ENCODE measurements around the gene STX7. TPM values are rescaled to one million over a fixed set of nuclear protein-coding genes. Genes with fewer than 3 reads are reported as not detected.

The STX7 gene
- polyA plus RNA-seq, 2 of the 4 experiments (the other 2 are of a cell fraction): 19.2 to 29.5 TPM

- CTCF ChIA-PET: no interaction called here
- ATAC-seq (peak in 1 of 2 experiments; percentile 36; a peak in 3 of 6 replicates), DNase-seq (ENCODE audit: low read depth in 1 of 2, low spot score in 1 of 2) (no peak), FAIRE-seq (no peak)
- WGBS (ENCODE audit: missing lambda C conversion rate): 44% methylated on average over 29 of the region's 35 CpGs
- no peak for TF ChIP-seq CEBPB (IDR thresholded peaks at IDR 0.05)
- peak; percentile 21; the same call in 1 of the 2 replicates for TF ChIP-seq RNF2 (IDR thresholded peaks at IDR 0.05; ENCODE audit: borderline replicate concordance, low read depth)
- POLR2A ChIA-PET: no interaction called here
- Histone ChIP-seq H3K27ac (peak overlapping the region; percentile 50 to 81; a peak in 5 of 6 replicates), H3K4me3 (peak overlapping the region; percentile 58), H3K4me1 (peaks cover 11% of the 10 kb centered on the region), H3K4me2 (peak overlapping the region; percentile 66), H3K9me3 (no peaks in the 10 kb centered on the region)
Measured at GRCh38 chr6:132401618-132402285, 111.2 kb downstream of the STX7 start.

GRCh38 chr6:132400883-132401617 is 111.9 kb downstream of the STX7 start, which contains the start of gene MOXD1:
TSS of gene MOXD1 (minus strand) at chr6:132401475. CDS start at chr6:132401426, 49 bp downstream.
- WGBS (ENCODE audit: missing lambda C conversion rate): 27% methylated on average over 2 of the region's 87 CpGs
- ChIA-PET POLR2A (no interaction called here), CTCF (no interaction called here)
- peak within 1 kb of the TSS; percentile 50 to 81; a peak in 5 of 6 replicates for H3K27ac ChIP-seq
- H3K4me2 ChIP-seq: peak within 1 kb of the TSS; percentile 66
- TF ChIP-seq CHD2 (IDR thresholded peaks at IDR 0.05; ENCODE audit: low read length, partially characterized antibody) (no peak), HOXB5 (CRISPR knock-in tag; IDR thresholded peaks at IDR 0.05) (no peak), CEBPB (IDR thresholded peaks at IDR 0.05) (no peak), HDAC2 (IDR thresholded peaks at IDR 0.05) (no peak), SMC3 (IDR thresholded peaks at IDR 0.05) (no peak), HES2 (IDR thresholded peaks at IDR 0.05) (no peak), ZFP36 (IDR thresholded peaks at IDR 0.05; ENCODE audit: borderline replicate concordance, partially characterized antibody) (no peak), EHF (CRISPR knock-in tag; IDR thresholded peaks at IDR 0.05) (no peak), BHLHE40 (IDR thresholded peaks at IDR 0.05; ENCODE audit: low read depth, low read length) (no peak), ATOH8 (CRISPR knock-in tag; IDR thresholded peaks at IDR 0.05; ENCODE audit: low read depth) (no peak), MYC (IDR thresholded peaks at IDR 0.05; ENCODE audit: borderline replicate concordance, low read length) (no peak), MAX (IDR thresholded peaks at IDR 0.05) (no peak), SREBF2 (IDR thresholded peaks at IDR 0.05) (no peak), MAFK (IDR thresholded peaks at IDR 0.05; ENCODE audit: partially characterized antibody) (no peak), FOSL2 (IDR thresholded peaks at IDR 0.05) (no peak), FOSL2 (CRISPR knock-in tag; IDR thresholded peaks at IDR 0.05) (no peak)
- peak within 1 kb of the TSS; percentile 58 for H3K4me3 ChIP-seq
- FAIRE-seq (no peak), DNase-seq (ENCODE audit: low read depth in 1 of 2, low spot score in 1 of 2) (peak; percentile 8 to 20), ATAC-seq (peak; percentile 92 to 95)
- H3K4me1 ChIP-seq: peaks cover 11% of the 10 kb centered on the region
- no peaks in the 10 kb centered on the region for H3K9me3 ChIP-seq

GRCh38 chr6:132400555-132400882 is 112.4 kb downstream of the STX7 start:
- Histone ChIP-seq H3K4me3 (peak overlapping the region; percentile 58), H3K4me1 (peaks cover 11% of the 10 kb centered on the region), H3K4me2 (peak overlapping the region; percentile 66), H3K9me3 (no peaks in the 10 kb centered on the region), H3K27ac (peak overlapping the region in 1 of 2 experiments; percentile 81; a peak in 3 of 6 replicates)
- ChIA-PET CTCF (no interaction called here), POLR2A (no interaction called here)
- TF ChIP-seq ZNF302 (CRISPR knock-in tag; IDR thresholded peaks at IDR 0.05): no peak
- TF ChIP-seq POLR2AphosphoS2 (conservative IDR thresholded peaks at IDR 0.05; ENCODE audit: low read length): no peak
- no peak for TF ChIP-seq RARB (CRISPR knock-in tag; IDR thresholded peaks at IDR 0.05)
- no peak for TF ChIP-seq NPAS2 (CRISPR knock-in tag; IDR thresholded peaks at IDR 0.05; ENCODE audit: borderline replicate concordance)
- DNase-seq (ENCODE audit: low read depth in 1 of 2, low spot score in 1 of 2): no peak
- ATAC-seq: peak in 1 of 2 experiments; percentile 25; a peak in 2 of 6 replicates
- 90% methylated on average over 11 of the region's 11 CpGs for WGBS (ENCODE audit: missing lambda C conversion rate)
- FAIRE-seq: no peak

Data from A549 (cell line).